ENCODE measurements around the gene PRIMPOL. TPM values are rescaled to one million over a fixed set of nuclear protein-coding genes. Genes with fewer than 3 reads are reported as not detected.

Gene PRIMPOL
- total RNA-seq, 1 experiment from 2014 or later = 12.7 TPM

- CTCF ChIA-PET = interaction anchor here (0.7 kb wide), 1 partner anchor 64 kb away, joined by 6 read pairs; no protein-coding TSS in a partner anchor
- no peak for TF ChIP-seq CTCF (IDR thresholded peaks at IDR 0.05; ENCODE audit: unreplicated experiment)
- BruUV-seq (replicated peaks) = no TSS peak
- no peaks in the 10 kb centered on the region for H3K9me3 Mint-ChIP-seq (ENCODE audit: low read depth, unreplicated experiment)
- DNase-seq = no peak
- no peak overlapping the region for H3K27ac Mint-ChIP-seq (ENCODE audit: unreplicated experiment)
- H3K27me3 Mint-ChIP-seq (ENCODE audit: unreplicated experiment) = no peaks in the 10 kb centered on the region
- no peak overlapping the region for H3K4me3 Mint-ChIP-seq (ENCODE audit: low read depth, unreplicated experiment)
- H3K36me3 Mint-ChIP-seq (ENCODE audit: insufficient read depth, unreplicated experiment) = peaks cover 40% of the 10 kb centered on the region
- intact Hi-C loops (cut with micrococcal nuclease; ENCODE audit: unreplicated experiment) = no loop called here
- peaks cover 44% of the 10 kb centered on the region for H3K4me1 Mint-ChIP-seq (ENCODE audit: low read depth, unreplicated experiment)
Observed at GRCh38 chr4:184721254-184721653, 71.7 kb downstream of the PRIMPOL start.

DNA sequence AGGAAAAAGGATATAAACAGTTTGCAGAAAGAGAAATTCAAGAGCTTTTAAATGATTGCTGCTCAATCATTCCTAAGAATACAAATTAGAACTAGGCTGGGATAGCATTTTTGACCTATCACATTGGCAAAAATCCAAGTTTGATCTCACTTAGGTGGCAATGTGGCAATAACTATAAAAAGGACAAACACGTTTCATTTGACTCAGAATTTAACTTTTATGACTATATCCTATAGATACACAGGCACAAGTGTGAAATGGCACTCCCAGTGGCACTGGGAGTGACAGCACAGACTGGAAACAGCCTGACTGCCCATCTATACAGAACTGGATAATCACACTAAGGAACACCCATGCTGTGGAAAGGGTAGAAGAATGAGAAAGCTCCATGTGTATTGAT, 73.3 kb downstream of the PRIMPOL start:
- Mint-ChIP-seq H3K27me3 (ENCODE audit: unreplicated experiment) (no peaks in the 10 kb centered on the region), H3K9me3 (ENCODE audit: low read depth, unreplicated experiment) (no peaks in the 10 kb centered on the region), H3K4me3 (ENCODE audit: low read depth, unreplicated experiment) (no peak overlapping the region), H3K27ac (ENCODE audit: unreplicated experiment) (peak overlapping the region; percentile 11), H3K4me1 (ENCODE audit: low read depth, unreplicated experiment) (peaks cover 52% of the 10 kb centered on the region), H3K36me3 (ENCODE audit: insufficient read depth, unreplicated experiment) (peaks cover 36% of the 10 kb centered on the region)
- no peak for DNase-seq
- no peak for TF ChIP-seq CTCF (IDR thresholded peaks at IDR 0.05; ENCODE audit: unreplicated experiment)
- BruUV-seq (replicated peaks) = no TSS peak
- CTCF ChIA-PET = interaction anchor here (0.7 kb wide), 1 partner anchor 20 kb away, joined by 3 read pairs; no protein-coding TSS in a partner anchor
- intact Hi-C loops (cut with micrococcal nuclease; ENCODE audit: unreplicated experiment) = no loop called here

DNA sequence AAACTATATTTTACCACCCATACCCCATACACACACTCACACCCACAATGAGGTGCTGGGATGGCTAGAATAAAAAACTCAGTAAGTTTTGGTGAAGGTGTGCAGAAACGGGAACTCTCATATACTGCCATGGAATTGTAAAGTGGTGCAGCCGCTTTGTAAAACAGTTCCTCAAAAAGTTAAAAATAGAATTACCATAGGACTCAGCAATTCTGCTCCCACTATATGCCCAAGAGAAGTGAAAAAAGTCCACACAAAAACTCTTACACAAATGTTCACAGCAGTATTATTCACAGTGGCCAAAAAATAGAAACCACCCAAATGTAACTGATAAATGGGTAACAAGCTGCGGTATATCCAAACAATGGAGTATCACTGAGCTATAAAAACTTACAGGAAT, 77.9 kb downstream of the PRIMPOL start:
- Mint-ChIP-seq H3K4me1 (ENCODE audit: low read depth, unreplicated experiment) (peaks cover 39% of the 10 kb centered on the region), H3K9me3 (ENCODE audit: low read depth, unreplicated experiment) (no peaks in the 10 kb centered on the region), H3K4me3 (ENCODE audit: low read depth, unreplicated experiment) (no peak overlapping the region), H3K36me3 (ENCODE audit: insufficient read depth, unreplicated experiment) (peaks cover 62% of the 10 kb centered on the region), H3K27me3 (ENCODE audit: unreplicated experiment) (no peaks in the 10 kb centered on the region), H3K27ac (ENCODE audit: unreplicated experiment) (peak overlapping the region; percentile 97)
- BruUV-seq (replicated peaks) = no TSS peak
- no peak for TF ChIP-seq CTCF (IDR thresholded peaks at IDR 0.05; ENCODE audit: unreplicated experiment)
- intact Hi-C loops (cut with micrococcal nuclease; ENCODE audit: unreplicated experiment) = no loop called here
- no peak for DNase-seq
- CTCF ChIA-PET = no interaction called here

DNA sequence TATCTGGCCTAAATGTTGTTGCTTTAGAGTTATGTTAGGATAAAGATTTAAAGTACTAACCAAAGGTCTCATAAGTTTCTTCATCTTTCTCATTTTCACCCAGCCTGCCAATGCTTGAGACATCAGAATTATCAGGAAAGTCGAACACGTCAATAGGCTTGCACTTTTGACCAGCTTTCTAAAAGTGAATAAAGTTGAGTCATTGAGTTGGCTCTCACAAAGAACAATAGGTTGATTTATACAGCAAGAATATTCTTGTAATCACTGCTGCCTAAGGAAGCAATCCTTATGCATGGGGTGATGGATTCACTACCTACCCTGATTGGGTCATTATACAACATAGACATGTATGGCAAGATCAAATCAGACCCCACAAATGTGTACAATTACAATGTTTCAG, 79.3 kb downstream of the PRIMPOL start:
- TF ChIP-seq CTCF (IDR thresholded peaks at IDR 0.05; ENCODE audit: unreplicated experiment) = no peak
- CTCF ChIA-PET = interaction anchor here (1.0 to 1.1 kb wide), 2 partner anchors 17 to 463 kb away, joined by 3 read pairs; no protein-coding TSS in a partner anchor
- H3K4me3 Mint-ChIP-seq (ENCODE audit: low read depth, unreplicated experiment) = peak overlapping the region; percentile 96
- H3K9me3 Mint-ChIP-seq (ENCODE audit: low read depth, unreplicated experiment) = no peaks in the 10 kb centered on the region
- intact Hi-C loops (cut with micrococcal nuclease; ENCODE audit: unreplicated experiment) = no loop called here
- no TSS peak for BruUV-seq (replicated peaks)
- peaks cover 28% of the 10 kb centered on the region for H3K4me1 Mint-ChIP-seq (ENCODE audit: low read depth, unreplicated experiment)
- DNase-seq = peak; percentile 14
- H3K36me3 Mint-ChIP-seq (ENCODE audit: insufficient read depth, unreplicated experiment) = peaks cover 66% of the 10 kb centered on the region
- peak overlapping the region; percentile 97 for H3K27ac Mint-ChIP-seq (ENCODE audit: unreplicated experiment)
- H3K27me3 Mint-ChIP-seq (ENCODE audit: unreplicated experiment) = no peaks in the 10 kb centered on the region
